ENCODE measurements around the gene CACNA1A. TPM values are rescaled to one million over a fixed set of nuclear protein-coding genes. Genes with fewer than 3 reads are reported as not detected.
"Not testable (repeated sequence)": the region's sequence is repeated elsewhere in the genome, so short reads cannot be mapped to it uniquely, and the experiment has no call there.

The CACNA1A gene
- total RNA-seq, 1 donor from 2014 or later, result 16.5 TPM

DNA sequence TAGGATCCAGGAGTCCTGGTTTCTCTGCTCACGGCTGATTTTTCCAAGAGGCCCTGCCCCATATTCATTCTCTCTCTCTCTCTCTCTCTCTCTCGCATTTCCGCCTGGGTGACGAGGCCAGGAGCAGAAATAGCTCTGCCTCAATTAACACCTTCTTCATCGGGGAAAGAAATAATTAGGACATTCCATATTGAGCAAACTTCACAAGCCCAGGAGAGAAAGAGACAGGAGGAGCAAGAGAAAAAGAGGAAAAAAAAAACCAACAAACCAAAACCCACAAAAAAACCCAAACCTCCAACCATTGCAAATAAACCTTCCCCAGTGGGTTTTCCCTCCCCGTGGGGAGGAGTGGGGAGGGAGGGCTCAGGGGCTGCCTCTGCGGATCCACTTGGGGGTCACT lies 143.0 kb downstream of the CACNA1A start:
- no peaks in the 10 kb centered on the region for H3F3A ChIP-seq (ENCODE audit: low read depth)
- no peak overlapping the region for H2AFZ ChIP-seq (replicated peaks)
- no peaks in the 10 kb centered on the region for H3K27me3 ChIP-seq
- H3K4me3 ChIP-seq, result no peak overlapping the region
- no peaks in the 10 kb centered on the region for H3K9me3 ChIP-seq (ENCODE audit: low read depth)
- Mint-ChIP-seq H3K27ac (no peak overlapping the region), H3K27me3 (ENCODE audit: insufficient read depth, low read depth) (no peaks in the 10 kb centered on the region), H3K4me1 (no peaks in the 10 kb centered on the region), H3K9me3 (peaks cover 4% of the 10 kb centered on the region), H3K4me3 (no peak overlapping the region), H3K36me3 (no peaks in the 10 kb centered on the region)
- H3K36me3 ChIP-seq, result no peaks in the 10 kb centered on the region
- no peaks in the 10 kb centered on the region for H4K20me1 ChIP-seq (ENCODE audit: low read depth)
- no peak for DNase-seq (ENCODE audit: low spot score)
- H3K4me2 ChIP-seq, result no peak overlapping the region
- no peaks in the 10 kb centered on the region for H3K4me1 ChIP-seq
- TF ChIP-seq EZH2phosphoT487 (IDR thresholded peaks at IDR 0.05), result no peak
- TF ChIP-seq, protein P1, sequence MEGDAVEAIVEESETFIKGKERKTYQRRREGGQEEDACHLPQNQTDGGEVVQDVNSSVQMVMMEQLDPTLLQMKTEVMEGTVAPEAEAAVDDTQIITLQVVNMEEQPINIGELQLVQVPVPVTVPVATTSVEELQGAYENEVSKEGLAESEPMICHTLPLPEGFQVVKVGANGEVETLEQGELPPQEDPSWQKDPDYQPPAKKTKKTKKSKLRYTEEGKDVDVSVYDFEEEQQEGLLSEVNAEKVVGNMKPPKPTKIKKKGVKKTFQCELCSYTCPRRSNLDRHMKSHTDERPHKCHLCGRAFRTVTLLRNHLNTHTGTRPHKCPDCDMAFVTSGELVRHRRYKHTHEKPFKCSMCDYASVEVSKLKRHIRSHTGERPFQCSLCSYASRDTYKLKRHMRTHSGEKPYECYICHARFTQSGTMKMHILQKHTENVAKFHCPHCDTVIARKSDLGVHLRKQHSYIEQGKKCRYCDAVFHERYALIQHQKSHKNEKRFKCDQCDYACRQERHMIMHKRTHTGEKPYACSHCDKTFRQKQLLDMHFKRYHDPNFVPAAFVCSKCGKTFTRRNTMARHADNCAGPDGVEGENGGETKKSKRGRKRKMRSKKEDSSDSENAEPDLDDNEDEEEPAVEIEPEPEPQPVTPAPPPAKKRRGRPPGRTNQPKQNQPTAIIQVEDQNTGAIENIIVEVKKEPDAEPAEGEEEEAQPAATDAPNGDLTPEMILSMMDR (IDR thresholded peaks at IDR 0.05), result no peak
- TF ChIP-seq EZH2 (IDR thresholded peaks at IDR 0.05), result no peak
- no peak overlapping the region for H3K27ac ChIP-seq
- H3K9ac ChIP-seq, result no peak overlapping the region
- H3K79me2 ChIP-seq (ENCODE audit: low read depth), result no peaks in the 10 kb centered on the region

DNA sequence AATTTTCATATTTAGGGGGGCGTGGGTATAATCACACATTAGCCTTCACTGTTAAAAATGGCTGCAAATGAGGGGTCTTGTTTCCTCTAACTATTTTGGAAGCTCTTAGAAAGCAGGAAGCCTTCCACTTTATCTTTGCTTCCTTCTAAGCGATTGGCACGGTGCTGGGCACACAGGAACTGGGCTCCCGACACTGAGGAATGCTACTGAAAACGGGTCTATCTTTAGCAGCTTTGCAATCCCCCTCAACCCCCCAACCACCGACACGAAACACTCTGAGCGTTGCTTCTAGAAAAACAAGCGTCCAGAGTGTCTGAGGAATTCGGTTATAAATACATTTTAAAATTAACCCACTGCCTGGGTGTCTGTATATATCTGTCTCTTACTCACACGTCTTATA lies 143.6 kb downstream of the CACNA1A start:
- Histone ChIP-seq H3K4me1 (no peaks in the 10 kb centered on the region), H3K36me3 (no peaks in the 10 kb centered on the region), H3F3A (ENCODE audit: low read depth) (no peaks in the 10 kb centered on the region), H3K27me3 (no peaks in the 10 kb centered on the region), H3K9me3 (ENCODE audit: low read depth) (no peaks in the 10 kb centered on the region), H3K4me2 (no peak overlapping the region), H3K79me2 (ENCODE audit: low read depth) (no peaks in the 10 kb centered on the region), H3K9ac (no peak overlapping the region), H4K20me1 (ENCODE audit: low read depth) (no peaks in the 10 kb centered on the region), H2AFZ (replicated peaks) (no peak overlapping the region), H3K4me3 (no peak overlapping the region), H3K27ac (no peak overlapping the region)
- Mint-ChIP-seq H3K4me3 (no peak overlapping the region), H3K27me3 (ENCODE audit: insufficient read depth, low read depth) (no peaks in the 10 kb centered on the region), H3K36me3 (no peaks in the 10 kb centered on the region), H3K4me1 (no peaks in the 10 kb centered on the region), H3K27ac (no peak overlapping the region), H3K9me3 (peaks cover 4% of the 10 kb centered on the region)
- no peak for TF ChIP-seq EZH2phosphoT487 (IDR thresholded peaks at IDR 0.05)
- TF ChIP-seq EZH2 (IDR thresholded peaks at IDR 0.05), result no peak
- TF ChIP-seq, protein P1 (IDR thresholded peaks at IDR 0.05), result no peak
- DNase-seq (ENCODE audit: low spot score), result no peak

DNA sequence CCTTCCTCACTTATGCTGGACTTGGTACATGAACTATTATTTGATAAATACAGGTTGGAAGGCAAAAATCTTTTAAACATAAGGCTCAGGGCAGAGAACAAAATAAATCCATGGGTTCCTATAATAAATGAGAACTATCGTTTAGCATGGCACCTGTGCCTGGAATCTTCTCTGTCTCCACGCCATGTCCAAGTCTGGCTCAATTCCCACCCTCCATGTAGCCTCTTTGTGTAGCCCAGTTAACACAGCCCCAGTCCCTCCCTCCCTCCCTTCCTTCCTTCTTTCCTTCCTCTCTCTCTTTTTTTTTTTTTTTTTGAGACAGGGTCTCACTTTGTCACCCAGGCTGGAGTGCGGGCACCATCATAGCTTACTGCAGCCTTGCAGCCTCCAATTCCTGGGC lies 144.6 kb downstream of the CACNA1A start:
- H3K4me1 Mint-ChIP-seq; H3K27me3 Mint-ChIP-seq (ENCODE audit: insufficient read depth, low read depth); H3K4me1 ChIP-seq; H3K9ac ChIP-seq; H3K36me3 ChIP-seq; H4K20me1 ChIP-seq (ENCODE audit: low read depth); H3K4me3 Mint-ChIP-seq; H3K9me3 Mint-ChIP-seq; H3K79me2 ChIP-seq (ENCODE audit: low read depth); H2AFZ ChIP-seq (replicated peaks); H3K4me3 ChIP-seq; H3K27ac Mint-ChIP-seq; H3F3A ChIP-seq (ENCODE audit: low read depth); DNase-seq (ENCODE audit: low spot score); H3K9me3 ChIP-seq (ENCODE audit: low read depth); H3K4me2 ChIP-seq; H3K27ac ChIP-seq; H3K36me3 Mint-ChIP-seq; H3K27me3 ChIP-seq: not testable (repeated sequence)

DNA sequence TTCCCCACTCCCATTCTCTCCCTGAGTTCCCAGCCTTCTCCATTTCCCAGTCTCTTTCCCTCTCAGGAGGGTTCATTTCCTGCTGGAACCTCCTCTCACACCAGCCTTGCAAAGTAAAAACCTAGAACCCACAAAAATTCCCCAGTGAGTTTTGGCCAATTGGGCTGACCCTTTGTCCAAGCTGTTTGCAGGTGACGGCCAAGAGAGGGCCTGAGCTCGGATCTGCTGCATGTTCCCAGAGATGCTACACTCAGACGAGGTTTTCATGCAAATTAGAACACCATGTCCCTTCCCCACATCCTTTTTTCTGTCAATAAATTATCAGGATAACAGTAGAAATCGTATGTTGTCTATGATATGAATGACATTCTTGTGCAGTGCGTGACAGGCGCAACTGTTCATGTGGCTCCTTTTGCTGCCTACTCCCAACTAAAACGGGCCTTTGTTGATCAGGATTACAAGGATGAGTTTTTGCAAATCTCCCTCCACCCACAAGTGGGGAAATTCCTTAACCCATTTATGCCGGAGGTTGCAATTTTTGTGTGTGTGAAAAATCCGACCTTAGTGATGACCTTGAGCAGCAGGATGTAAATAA lies 149.5 kb downstream of the CACNA1A start:
- no peak for DNase-seq (ENCODE audit: low spot score)
- Histone ChIP-seq H3K9me3 (ENCODE audit: low read depth) (no peaks in the 10 kb centered on the region), H2AFZ (replicated peaks) (no peak overlapping the region), H3K27me3 (no peaks in the 10 kb centered on the region), H3K36me3 (no peaks in the 10 kb centered on the region), H3K27ac (no peak overlapping the region), H3F3A (ENCODE audit: low read depth) (no peaks in the 10 kb centered on the region), H3K4me3 (no peak overlapping the region), H3K79me2 (ENCODE audit: low read depth) (no peaks in the 10 kb centered on the region), H3K4me2 (no peak overlapping the region), H3K4me1 (no peaks in the 10 kb centered on the region), H4K20me1 (ENCODE audit: low read depth) (no peaks in the 10 kb centered on the region), H3K9ac (no peak overlapping the region)
- H3K27ac Mint-ChIP-seq, result peak overlapping the region; percentile 63
- TF ChIP-seq, protein P1 (IDR thresholded peaks at IDR 0.05), result no peak
- TF ChIP-seq EZH2phosphoT487 (IDR thresholded peaks at IDR 0.05) (no peak), EZH2 (IDR thresholded peaks at IDR 0.05) (no peak)
- H3K27me3 Mint-ChIP-seq (ENCODE audit: insufficient read depth, low read depth), result peaks cover 9% of the 10 kb centered on the region
- H3K4me3 Mint-ChIP-seq, result no peak overlapping the region
- no peaks in the 10 kb centered on the region for H3K36me3 Mint-ChIP-seq
- H3K4me1 Mint-ChIP-seq, result peaks cover 16% of the 10 kb centered on the region
- peaks cover 4% of the 10 kb centered on the region for H3K9me3 Mint-ChIP-seq

Measured in neural progenitor cell (in vitro differentiated cells).